ENCODE data around the gene TSPAN9. TPM values are rescaled to one million over a fixed set of nuclear protein-coding genes. Genes with fewer than 3 reads are reported as not detected.

Gene TSPAN9
- total RNA-seq, 3 donors from 2014 or later, result 4.7 to 28.4 (median 8.5) TPM

GRCh38 chr12:3271146-3271545, 194.0 kb downstream of the TSPAN9 start:
- Histone ChIP-seq H3K4me3 (no peak overlapping the region), H3K4me1 (ENCODE audit: low read depth) (no peaks in the 10 kb centered on the region), H3K36me3 (ENCODE audit: low read depth) (no peaks in the 10 kb centered on the region), H3K9me3 (no peaks in the 10 kb centered on the region)
- no peak for TF ChIP-seq CTCF (IDR thresholded peaks at IDR 0.05)
- intact Hi-C loops (cut with DNase I, micrococcal nuclease), result no loop called here
- DNase-seq (no peak), ATAC-seq (no peak)

GRCh38 chr12:3271639-3272038, 194.5 kb downstream of the TSPAN9 start:
- intact Hi-C loops (cut with DNase I, micrococcal nuclease), result no loop called here
- H3K36me3 ChIP-seq (ENCODE audit: low read depth), result no peaks in the 10 kb centered on the region
- no peaks in the 10 kb centered on the region for H3K9me3 ChIP-seq
- H3K4me3 ChIP-seq, result no peak overlapping the region
- no peak for ATAC-seq
- DNase-seq, result no peak
- H3K4me1 ChIP-seq (ENCODE audit: low read depth), result no peaks in the 10 kb centered on the region
- no peak for TF ChIP-seq CTCF (IDR thresholded peaks at IDR 0.05)

- TF ChIP-seq CTCF (IDR thresholded peaks at IDR 0.05), result no peak
- intact Hi-C loops (cut with DNase I, micrococcal nuclease), result no loop called here
- Histone ChIP-seq H3K9me3 (no peaks in the 10 kb centered on the region), H3K4me1 (ENCODE audit: low read depth) (no peaks in the 10 kb centered on the region), H3K4me3 (no peak overlapping the region), H3K36me3 (ENCODE audit: low read depth) (no peaks in the 10 kb centered on the region)
- no peak for ATAC-seq
- DNase-seq, result no peak
Observed at GRCh38 chr12:3272958-3273357, 195.8 kb downstream of the TSPAN9 start.

GRCh38 chr12:3273409-3273853, 196.3 kb downstream of the TSPAN9 start:
- DNase-seq (no peak), ATAC-seq (peak; percentile 47)
- no peaks in the 10 kb centered on the region for H3K36me3 ChIP-seq (ENCODE audit: low read depth)
- no peak overlapping the region for H3K4me3 ChIP-seq
- no peak for TF ChIP-seq CTCF (IDR thresholded peaks at IDR 0.05)
- intact Hi-C loops (cut with DNase I, micrococcal nuclease), result no loop called here
- H3K9me3 ChIP-seq, result no peaks in the 10 kb centered on the region
- H3K4me1 ChIP-seq (ENCODE audit: low read depth), result no peaks in the 10 kb centered on the region

- no peak for ATAC-seq
- no peak for TF ChIP-seq CTCF (IDR thresholded peaks at IDR 0.05)
- Histone ChIP-seq H3K4me3 (no peak overlapping the region), H3K9me3 (no peaks in the 10 kb centered on the region), H3K4me1 (ENCODE audit: low read depth) (no peaks in the 10 kb centered on the region), H3K36me3 (ENCODE audit: low read depth) (no peaks in the 10 kb centered on the region)
- intact Hi-C loops (cut with DNase I, micrococcal nuclease), result loop anchor here (2.0 to 5.0 kb wide), 2 partner anchors 137 to 138 kb away; no protein-coding TSS in a partner anchor
- DNase-seq, result no peak
Observed at GRCh38 chr12:3274664-3275063, 197.5 kb downstream of the TSPAN9 start.

Data from mucosa of descending colon (tissue), 3 donors.